HCT116 (cell line): Measurements from ENCODE around the gene MTURN. TPM values are rescaled to one million over a fixed set of nuclear protein-coding genes. Genes with fewer than 3 reads are reported as not detected.

Experiments used
- ATAC-seq: fragments of 200-7000 bp; cut with Tn5 transposase; 2 replicates; pipeline ENCODE4 v1.9.1; 2020; ENCODE audit warnings: mild to moderate bottlenecking, moderate library complexity
- BruUV-seq: library from RNA; stranded (reverse); fragments of 400-500 nt; replicated peaks from 2 replicates; lab custom pipeline; 2021; lab: Mats Ljungman, UMichigan
- CTCF ChIA-PET: fragments of 300-600 bp; sonication (Branson Sonifier 250); formaldehyde crosslinking; loops from one replicate; lab custom pipeline; 2021; ENCODE audit warnings: antibody characterized with exemption; lab: Charles Lee
- POLR2A ChIA-PET: fragments of 300-600, 350-600 bp; sonication (Branson Sonifier 250); formaldehyde crosslinking; loops from one replicate; lab custom pipeline; 2021; ENCODE audit warnings: antibody characterized with exemption; lab: Charles Lee
- RAD21 ChIA-PET, 2 experiments: fragments of 300-600 bp; sonication (Branson Sonifier 250); formaldehyde crosslinking; loops; one replicate each; lab custom pipeline; 2023; ENCODE audit warnings: low total read pairs in 2 of 2; ENCODE audit not compliant: uncharacterized antibody in 2 of 2, unreplicated experiment in 2 of 2, low non-redundant PET in 1 of 2; lab: Charles Lee
- DNase-seq: peaks from one replicate; pipeline ENCODE4 v3.0.0-alpha.2; 2010; ENCODE audit warnings: low read depth, low spot score
- H2AFZ ChIP-seq: fragments of 200-600 bp; shearing (Covaris generic), sonication (generic); 2 replicates; pipeline ENCODE4 v1.6.1; 2017; ENCODE audit warnings: low read depth, mixed run types, mixed read lengths, antibody characterized with exemption, low read length; ENCODE audit not compliant: poor library complexity, severe bottlenecking
- H3K27ac ChIP-seq: 2 replicates; pipeline ENCODE4 v1.5.1; 2012; ENCODE audit warnings: low read depth, low read length
- H3K27me3 ChIP-seq: fragments of 200-600 bp; sonication (generic); 2 replicates; pipeline ENCODE4 v1.6.1; 2016; ENCODE audit warnings: mixed run types, low read length, mixed read lengths; ENCODE audit not compliant: insufficient read depth
- H3K36me3 ChIP-seq, 2 experiments: fragments of 200-500 bp in 1 of 2; fragments of 200-600 bp in 1 of 2; sonication (Bioruptor generic) in 1 of 2; sonication (generic) in 1 of 2; 2 replicates each; pipeline versions ENCODE4 v1.5.1 to v1.6.1; 2014 to 2016; ENCODE audit warnings: low read length in 2 of 2, inconsistent platforms in 1 of 2, mixed read lengths in 1 of 2, mixed run types in 1 of 2; ENCODE audit not compliant: insufficient read depth in 2 of 2, control insufficient read depth in 1 of 2
- H3K4me1 ChIP-seq, 2 experiments: fragments of 200-600 bp in 1 of 2; sonication (generic) in 1 of 2; 2 replicates each; pipeline versions ENCODE4 v1.5.1 to v1.6.1; 2012 to 2017; ENCODE audit warnings: low read length in 2 of 2, inconsistent platforms in 1 of 2, mild to moderate bottlenecking in 1 of 2, mixed read lengths in 1 of 2, mixed run types in 1 of 2, moderate library complexity in 1 of 2; ENCODE audit not compliant: insufficient read depth in 2 of 2, control insufficient read depth in 1 of 2
- H3K4me2 ChIP-seq: fragments of 200-600 bp; sonication (generic); 2 replicates; pipeline ENCODE4 v1.6.1; 2017; ENCODE audit warnings: mixed run types, low read length, mixed read lengths
- H3K4me3 ChIP-seq, 2 experiments: fragments of 200-600 bp in 1 of 2; sonication (generic) in 1 of 2; replicated peaks in 1 of 2; 2 replicates each; pipeline ENCODE4 v1.5.1; 2011 to 2016; ENCODE audit warnings: low read length in 2 of 2, control low read depth in 1 of 2, low read depth in 1 of 2, mild to moderate bottlenecking in 1 of 2, mixed read lengths in 1 of 2, mixed run types in 1 of 2
- H3K79me2 ChIP-seq: fragments of 200-600 bp; sonication (generic); 2 replicates; pipeline ENCODE4 v1.6.1; 2017; ENCODE audit warnings: mild to moderate bottlenecking, mixed run types, low read length, moderate library complexity, mixed read lengths; ENCODE audit not compliant: insufficient read depth
- H3K9ac ChIP-seq: fragments of 200-600 bp; sonication (generic); 2 replicates; pipeline ENCODE4 v1.6.1; 2016; ENCODE audit warnings: low read length, mixed read lengths
- H3K9me2 ChIP-seq: fragments of 200-600 bp; sonication (generic), shearing (Covaris generic); 2 replicates; pipeline ENCODE4 v1.6.1; 2017; ENCODE audit warnings: mixed run types, mild to moderate bottlenecking, moderate library complexity; ENCODE audit not compliant: insufficient read depth
- H3K9me3 ChIP-seq, 2 experiments: fragments of 200-500 bp in 1 of 2; fragments of 200-600 bp in 1 of 2; sonication (Bioruptor generic) in 1 of 2; sonication (generic) in 1 of 2; 2 replicates each; pipeline ENCODE4 v1.6.1; 2014 to 2017; ENCODE audit warnings: low read length in 2 of 2, mixed read lengths in 2 of 2, inconsistent platforms in 1 of 2, low read depth in 1 of 2, mild to moderate bottlenecking in 1 of 2, mixed run types in 1 of 2, moderate library complexity in 1 of 2; ENCODE audit not compliant: control insufficient read depth in 1 of 2, insufficient read depth in 1 of 2
- H4K20me1 ChIP-seq: fragments of 200-600 bp; sonication (generic), shearing (Covaris generic); 2 replicates; pipeline ENCODE4 v1.6.1; 2017; ENCODE audit warnings: mixed run types, mild to moderate bottlenecking, moderate library complexity; ENCODE audit not compliant: insufficient read depth
- EGR1 ChIP-seq: IDR thresholded peaks from 2 replicates; pipeline ENCODE4 v1.6.1; 2012; ENCODE audit warnings: low read depth
- ELF1 ChIP-seq: IDR thresholded peaks from 2 replicates; pipeline ENCODE4 v1.6.1; 2012; ENCODE audit warnings: low read depth, borderline replicate concordance
- FOSL1 ChIP-seq: IDR thresholded peaks from 2 replicates; pipeline ENCODE4 v1.6.1; 2012; ENCODE audit warnings: low read depth
- JUND ChIP-seq: IDR thresholded peaks from 2 replicates; pipeline ENCODE4 v1.6.1; 2012
- MAX ChIP-seq: IDR thresholded peaks from 2 replicates; pipeline ENCODE4 v1.6.1; 2012
- POLR2A ChIP-seq: IDR thresholded peaks from 2 replicates; pipeline ENCODE4 v1.7.0; 2011; ENCODE audit warnings: borderline replicate concordance; ENCODE audit not compliant: insufficient read depth, insufficient read length; ENCODE audit errors: extremely low read depth
- POLR2AphosphoS5 ChIP-seq: IDR thresholded peaks from 2 replicates; pipeline ENCODE4 v1.6.1; 2011; ENCODE audit warnings: mild to moderate bottlenecking, low read depth, low read length, moderate library complexity
- SIN3A ChIP-seq: IDR thresholded peaks from 2 replicates; pipeline ENCODE4 v1.6.1; 2012; ENCODE audit warnings: low read depth
- SRF ChIP-seq: IDR thresholded peaks from 2 replicates; pipeline ENCODE4 v1.6.1; 2012; ENCODE audit warnings: low read depth
- TCF7L2 ChIP-seq: IDR thresholded peaks from 2 replicates; pipeline ENCODE4 v1.7.0; 2011; ENCODE audit warnings: borderline replicate concordance, inconsistent platforms; ENCODE audit not compliant: insufficient read depth, insufficient read length; ENCODE audit errors: extremely low read depth
- YY1 ChIP-seq: IDR thresholded peaks from 2 replicates; pipeline ENCODE4 v1.6.1; 2011; ENCODE audit warnings: low read length, low read depth, moderate library complexity, mild to moderate bottlenecking; ENCODE audit not compliant: insufficient replicate concordance; ENCODE audit errors: extremely low read depth
- ZBTB33 ChIP-seq: IDR thresholded peaks from 2 replicates; pipeline ENCODE4 v1.6.1; 2011; ENCODE audit warnings: mild to moderate bottlenecking, low read length, moderate library complexity; ENCODE audit not compliant: insufficient replicate concordance; ENCODE audit errors: extremely low read depth
- ZFX ChIP-seq: fragments of 450-650 bp; IDR thresholded peaks from 2 replicates; pipeline ENCODE4 v1.6.1; 2017
- intact Hi-C: fragments of 100-400 bp; cut with micrococcal nuclease; formaldehyde crosslinking; loops from 2 replicates; pipeline ENCODE4 v1.10.0; 2022
- total RNA-seq: library from RNA; stranded (reverse); gene quantifications from one replicate; pipeline ENCODE4 v1.2.1, GENCODE V29; 2021; ENCODE audit not compliant: unreplicated experiment
- TF ChIP-seq, protein P1 (sequence below), 3 experiments: fragments of 200-600 bp in 1 of 3; sonication (generic) in 1 of 3; IDR thresholded peaks in 2 of 3; conservative IDR thresholded peaks in 1 of 3; 2 replicates each; pipeline ENCODE4 v1.5.1; 2012 to 2017; ENCODE audit warnings: low read depth in 2 of 3, low read length in 2 of 3, antibody characterized with exemption in 1 of 3, borderline replicate concordance in 1 of 3, control low read depth in 1 of 3, mild to moderate bottlenecking in 1 of 3, mixed read lengths in 1 of 3, mixed run types in 1 of 3, moderate library complexity in 1 of 3; ENCODE audit not compliant: insufficient read depth in 1 of 3

The MTURN gene
- total RNA-seq, 1 experiment from 2014 or later = 7.5 TPM

GRCh38 chr7:30186725-30187124, 51.9 kb downstream of the MTURN start:
- no peak for TF ChIP-seq FOSL1
- no peak for TF ChIP-seq SIN3A
- no peak for TF ChIP-seq ELF1
- no peak for TF ChIP-seq POLR2A
- TF ChIP-seq YY1 = no peak
- TF ChIP-seq SRF = no peak
- TF ChIP-seq MAX = no peak
- TF ChIP-seq ZBTB33 = no peak
- TF ChIP-seq TCF7L2 = no peak
- TF ChIP-seq JUND = no peak
- no peak for TF ChIP-seq EGR1
- no peak for TF ChIP-seq ZFX
- TF ChIP-seq, protein P1, sequence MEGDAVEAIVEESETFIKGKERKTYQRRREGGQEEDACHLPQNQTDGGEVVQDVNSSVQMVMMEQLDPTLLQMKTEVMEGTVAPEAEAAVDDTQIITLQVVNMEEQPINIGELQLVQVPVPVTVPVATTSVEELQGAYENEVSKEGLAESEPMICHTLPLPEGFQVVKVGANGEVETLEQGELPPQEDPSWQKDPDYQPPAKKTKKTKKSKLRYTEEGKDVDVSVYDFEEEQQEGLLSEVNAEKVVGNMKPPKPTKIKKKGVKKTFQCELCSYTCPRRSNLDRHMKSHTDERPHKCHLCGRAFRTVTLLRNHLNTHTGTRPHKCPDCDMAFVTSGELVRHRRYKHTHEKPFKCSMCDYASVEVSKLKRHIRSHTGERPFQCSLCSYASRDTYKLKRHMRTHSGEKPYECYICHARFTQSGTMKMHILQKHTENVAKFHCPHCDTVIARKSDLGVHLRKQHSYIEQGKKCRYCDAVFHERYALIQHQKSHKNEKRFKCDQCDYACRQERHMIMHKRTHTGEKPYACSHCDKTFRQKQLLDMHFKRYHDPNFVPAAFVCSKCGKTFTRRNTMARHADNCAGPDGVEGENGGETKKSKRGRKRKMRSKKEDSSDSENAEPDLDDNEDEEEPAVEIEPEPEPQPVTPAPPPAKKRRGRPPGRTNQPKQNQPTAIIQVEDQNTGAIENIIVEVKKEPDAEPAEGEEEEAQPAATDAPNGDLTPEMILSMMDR (IDR thresholded peaks at IDR 0.05 in 2 of 3, conservative IDR thresholded peaks at IDR 0.05 in 1 of 3; ENCODE audit: borderline replicate concordance in 1 of 3, insufficient read depth in 1 of 3, low read depth in 2 of 3, low read length in 2 of 3) = no peak
- no peak for TF ChIP-seq POLR2AphosphoS5
- H3K79me2 ChIP-seq = no peaks in the 10 kb centered on the region
- no TSS peak for BruUV-seq
- CTCF ChIA-PET = no interaction called here
- no peaks in the 10 kb centered on the region for H3K36me3 ChIP-seq
- no peaks in the 10 kb centered on the region for H3K9me2 ChIP-seq
- intact Hi-C loops = no loop called here
- H3K4me1 ChIP-seq = no peaks in the 10 kb centered on the region
- RAD21 ChIA-PET = no interaction called here
- no peak overlapping the region for H3K9ac ChIP-seq
- no peak for ATAC-seq
- H3K4me2 ChIP-seq = no peak overlapping the region
- no peaks in the 10 kb centered on the region for H3K27me3 ChIP-seq
- POLR2A ChIA-PET = no interaction called here
- no peaks in the 10 kb centered on the region for H4K20me1 ChIP-seq
- H2AFZ ChIP-seq = no peak overlapping the region
- no peak overlapping the region for H3K4me3 ChIP-seq
- H3K27ac ChIP-seq = no peak overlapping the region
- no peak for DNase-seq
- no peaks in the 10 kb centered on the region for H3K9me3 ChIP-seq
